ENCODE measurements around the gene TMEM203. TPM values are rescaled to one million over a fixed set of nuclear protein-coding genes. Genes with fewer than 3 reads are reported as not detected.

Gene TMEM203
- total RNA-seq, 1 donor from 2014 or later: 24.3 TPM

DNA sequence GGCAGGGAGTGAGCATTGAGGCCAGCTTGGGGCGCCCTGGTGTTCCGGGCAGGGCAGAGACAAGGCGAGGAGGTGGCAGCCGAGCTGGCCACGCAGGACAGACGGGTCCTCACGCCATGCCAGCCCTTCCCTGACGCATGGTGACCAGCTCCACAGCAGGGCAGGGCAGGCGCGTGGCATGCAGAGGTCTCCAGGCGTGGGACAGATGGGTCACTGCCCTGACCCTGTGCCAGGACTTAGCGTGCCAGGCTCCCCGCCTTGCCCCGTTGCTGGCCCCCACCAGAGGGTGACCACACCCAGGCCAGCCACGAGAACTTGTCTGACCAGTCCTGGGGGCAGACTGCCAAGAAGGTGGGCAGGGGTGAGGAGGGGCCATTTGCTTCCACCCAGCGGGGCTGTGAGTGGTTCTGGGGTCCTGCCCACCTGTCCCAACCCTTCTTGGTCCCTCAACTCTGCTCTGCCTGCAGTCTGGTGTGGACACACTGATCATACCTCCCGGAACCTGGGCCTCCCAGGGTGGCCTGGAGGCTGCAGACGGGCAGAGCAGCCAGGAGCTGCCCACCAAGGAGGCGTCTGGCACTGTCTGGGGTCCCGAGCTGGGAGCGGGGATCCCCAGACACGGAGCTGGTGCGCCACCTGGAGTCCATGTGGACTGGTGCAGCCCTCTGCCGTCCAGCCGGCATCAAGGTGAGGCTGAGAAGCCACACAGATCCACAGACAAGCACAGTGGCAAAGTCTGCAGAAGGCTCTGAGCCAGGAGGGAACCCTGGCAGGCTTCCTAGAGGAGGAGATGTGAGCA is 21.8 kb upstream of the TMEM203 start, which contains the start of gene RNF224:
TSS of gene RNF224 (plus strand) at position 449 of the 799 bp plus-strand sequence. CDS start 834 bp downstream, outside the sequence.
- H3K4me1 ChIP-seq: peaks cover 0 to 12% of the 10 kb centered on the region in 2 donors
- no peak within 1 kb of the TSS for H3K4me3 ChIP-seq
- H3K36me3 ChIP-seq: no peaks in the 10 kb centered on the region
- H3K27me3 ChIP-seq: no peaks in the 10 kb centered on the region
- no peak for DNase-seq (ENCODE audit: low spot score in 2 of 2)
- TF ChIP-seq, protein P1, sequence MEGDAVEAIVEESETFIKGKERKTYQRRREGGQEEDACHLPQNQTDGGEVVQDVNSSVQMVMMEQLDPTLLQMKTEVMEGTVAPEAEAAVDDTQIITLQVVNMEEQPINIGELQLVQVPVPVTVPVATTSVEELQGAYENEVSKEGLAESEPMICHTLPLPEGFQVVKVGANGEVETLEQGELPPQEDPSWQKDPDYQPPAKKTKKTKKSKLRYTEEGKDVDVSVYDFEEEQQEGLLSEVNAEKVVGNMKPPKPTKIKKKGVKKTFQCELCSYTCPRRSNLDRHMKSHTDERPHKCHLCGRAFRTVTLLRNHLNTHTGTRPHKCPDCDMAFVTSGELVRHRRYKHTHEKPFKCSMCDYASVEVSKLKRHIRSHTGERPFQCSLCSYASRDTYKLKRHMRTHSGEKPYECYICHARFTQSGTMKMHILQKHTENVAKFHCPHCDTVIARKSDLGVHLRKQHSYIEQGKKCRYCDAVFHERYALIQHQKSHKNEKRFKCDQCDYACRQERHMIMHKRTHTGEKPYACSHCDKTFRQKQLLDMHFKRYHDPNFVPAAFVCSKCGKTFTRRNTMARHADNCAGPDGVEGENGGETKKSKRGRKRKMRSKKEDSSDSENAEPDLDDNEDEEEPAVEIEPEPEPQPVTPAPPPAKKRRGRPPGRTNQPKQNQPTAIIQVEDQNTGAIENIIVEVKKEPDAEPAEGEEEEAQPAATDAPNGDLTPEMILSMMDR (IDR thresholded peaks at IDR 0.05): peak; percentile 72 to 85 (median 84)
- intact Hi-C loops (cut with DNase I): loop anchor here (2.0 to 10.0 kb wide), 2 partner anchors 108 to 432 kb away; partner anchors contain the start of genes CCDC183 and TMEM141
- H3K9me3 ChIP-seq: no peaks in the 10 kb centered on the region
- no peak within 1 kb of the TSS for H3K27ac ChIP-seq

DNA sequence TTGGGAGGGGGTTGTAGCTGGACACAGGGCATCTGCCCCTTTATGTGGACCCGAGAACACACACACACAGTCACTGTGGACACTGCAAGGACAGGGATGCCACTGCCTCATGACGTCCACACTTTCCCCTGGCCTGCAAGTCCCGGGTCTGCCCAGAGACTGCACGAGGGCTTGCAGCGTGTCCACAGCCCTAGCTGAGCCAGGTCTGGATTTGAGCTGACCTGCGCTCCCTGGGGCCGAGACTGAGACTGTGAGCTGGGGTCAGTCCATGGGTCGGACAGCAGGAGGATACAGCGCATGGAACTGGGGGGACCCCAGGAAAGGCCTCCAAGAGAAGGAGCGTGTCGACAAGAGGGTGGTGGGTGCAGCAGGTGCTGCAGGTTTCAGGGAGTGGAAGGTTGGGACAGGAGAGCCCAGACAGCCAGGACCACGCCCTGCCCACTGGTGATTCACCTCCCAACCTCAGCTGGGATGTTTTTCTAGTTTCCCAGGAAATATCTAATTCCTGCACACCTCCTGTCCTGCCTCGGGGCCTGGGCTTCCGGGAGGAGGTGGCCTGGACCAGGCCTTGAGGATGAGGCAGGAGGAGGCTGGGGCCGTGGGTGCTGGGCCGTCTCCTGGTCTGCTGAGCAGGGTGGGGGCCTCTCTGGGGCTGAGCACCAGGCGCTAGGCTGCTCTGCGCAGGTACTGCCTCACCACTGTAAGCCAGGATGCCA is 21.0 kb upstream of the TMEM203 start:
- no peaks in the 10 kb centered on the region for H3K36me3 ChIP-seq
- H3K4me3 ChIP-seq: no peak overlapping the region
- H3K9me3 ChIP-seq: no peaks in the 10 kb centered on the region
- intact Hi-C loops (cut with DNase I): loop anchor here (2.0 to 10.0 kb wide), 2 partner anchors 108 to 432 kb away; partner anchors contain the start of genes CCDC183 and TMEM141
- H3K27ac ChIP-seq: no peak overlapping the region
- TF ChIP-seq, protein P1 (IDR thresholded peaks at IDR 0.05): no peak
- H3K4me1 ChIP-seq: peaks cover 3 to 15% of the 10 kb centered on the region in 2 donors
- no peaks in the 10 kb centered on the region for H3K27me3 ChIP-seq
- DNase-seq (ENCODE audit: low spot score in 2 of 2): no peak

DNA sequence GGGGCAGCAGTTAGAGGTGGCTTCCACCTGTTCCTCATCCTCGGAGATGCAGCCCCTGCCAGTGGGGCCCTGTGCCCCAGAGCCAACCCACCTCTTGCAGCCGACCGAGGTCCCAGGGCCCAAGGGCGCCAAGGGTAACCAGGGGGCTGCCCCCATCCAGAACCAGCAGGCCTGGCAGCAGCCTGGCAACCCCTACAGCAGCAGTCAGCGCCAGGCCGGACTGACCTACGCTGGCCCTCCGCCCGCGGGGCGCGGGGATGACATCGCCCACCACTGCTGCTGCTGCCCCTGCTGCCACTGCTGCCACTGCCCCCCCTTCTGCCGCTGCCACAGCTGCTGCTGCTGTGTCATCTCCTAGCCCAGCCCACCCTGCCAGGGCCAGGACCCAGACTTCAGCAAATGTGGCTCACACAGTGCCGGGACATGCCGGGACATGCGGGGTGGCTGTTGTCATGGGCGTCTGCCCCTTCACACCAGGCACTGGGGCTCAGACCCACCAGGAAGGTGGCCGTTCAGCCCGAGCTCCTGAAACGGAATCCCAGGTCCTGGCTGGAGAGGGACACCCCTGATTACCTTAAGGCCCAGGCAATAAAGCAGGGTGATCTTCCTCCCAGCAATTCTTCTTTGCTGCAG is 20.4 kb upstream of the TMEM203 start:
- no peak for DNase-seq (ENCODE audit: low spot score in 2 of 2)
- intact Hi-C loops (cut with DNase I): loop anchor here (2.0 to 10.0 kb wide), 2 partner anchors 107 to 431 kb away; partner anchors contain the start of genes CCDC183 and TMEM141
- Histone ChIP-seq H3K36me3 (no peaks in the 10 kb centered on the region), H3K4me3 (no peak overlapping the region), H3K27ac (no peak overlapping the region), H3K9me3 (no peaks in the 10 kb centered on the region), H3K4me1 (peaks cover 5 to 19% of the 10 kb centered on the region in 2 donors), H3K27me3 (no peaks in the 10 kb centered on the region)
- TF ChIP-seq, protein P1 (IDR thresholded peaks at IDR 0.05): no peak

DNA sequence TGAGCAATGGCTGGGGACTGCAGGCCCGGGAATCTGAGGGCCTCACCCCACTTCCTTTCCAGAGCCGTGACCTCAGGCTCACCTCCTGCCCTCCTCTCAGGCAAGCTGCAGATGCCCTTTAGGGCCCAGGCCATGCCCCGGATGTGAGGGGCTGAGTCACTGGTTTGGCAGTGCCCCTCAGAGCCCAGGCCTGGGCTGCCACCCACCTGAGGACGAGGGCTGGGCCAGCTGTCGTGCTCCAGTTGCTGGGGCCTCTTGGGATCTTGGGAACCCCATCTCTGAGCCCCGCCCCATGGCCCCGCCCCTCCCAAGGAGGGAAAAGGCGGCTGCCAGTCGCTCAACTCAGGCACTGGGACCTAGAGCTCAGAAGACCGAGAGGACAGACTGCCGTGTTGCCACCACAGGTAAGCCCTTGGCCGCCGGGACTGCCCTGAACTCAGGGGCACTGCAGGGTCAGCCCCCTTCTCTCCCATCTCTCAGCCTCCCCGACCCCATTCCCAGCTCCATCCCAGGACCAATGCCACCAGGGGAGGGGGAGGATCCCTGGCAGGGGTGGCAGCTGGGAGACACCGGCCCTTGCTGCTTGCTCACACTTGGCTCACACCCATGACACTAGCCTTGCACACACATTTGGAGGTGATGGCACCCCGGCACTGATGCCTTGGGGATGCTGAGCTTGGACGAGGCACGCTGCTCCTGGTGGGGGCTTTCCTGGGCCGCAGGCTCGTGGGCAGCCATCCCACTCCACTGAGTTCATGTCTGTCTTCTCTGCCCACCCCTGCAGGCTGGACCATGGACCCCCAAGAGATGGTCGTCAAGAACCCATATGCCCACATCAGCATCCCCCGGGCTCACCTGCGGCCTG is 19.6 kb upstream of the TMEM203 start, which contains the start of gene CYSRT1:
TSS of gene CYSRT1 (plus strand) at position 345 of the 865 bp plus-strand sequence. CDS start at position 793, 448 bp downstream.
- intact Hi-C loops (cut with DNase I): loop anchor here (10.0 kb wide), 1 partner anchor 430 kb away; the partner anchor contains the start of genes CCDC183 and TMEM141
- H3K27ac ChIP-seq: peak within 1 kb of the TSS; percentile 94 to 95
- TF ChIP-seq, protein P1 (IDR thresholded peaks at IDR 0.05): no peak
- peaks cover 5 to 19% of the 10 kb centered on the region in 2 donors for H3K4me1 ChIP-seq
- no peaks in the 10 kb centered on the region for H3K9me3 ChIP-seq
- no peaks in the 10 kb centered on the region for H3K36me3 ChIP-seq
- peak within 1 kb of the TSS; percentile 75 to 89 for H3K4me3 ChIP-seq
- no peaks in the 10 kb centered on the region for H3K27me3 ChIP-seq
- no peak for DNase-seq (ENCODE audit: low spot score in 2 of 2)

Measured in ascending aorta (tissue), 2 donors.